HFFc6 (cell line): ENCODE measurements around the gene SLC43A2. TPM values are rescaled to one million over a fixed set of nuclear protein-coding genes. Genes with fewer than 3 reads are reported as not detected.

Source experiments
- DNase-seq: peaks from one replicate; pipeline ENCODE4 v3.0.0-alpha.2; 2018
- H3K27ac Mint-ChIP-seq: 2 replicates; pipeline ENCODE4 v1.8.0; 2020; ENCODE audit warnings: mild to moderate bottlenecking, mixed read lengths
- H3K27me3 Mint-ChIP-seq: 2 replicates; pipeline ENCODE4 v1.8.0; 2021; ENCODE audit warnings: mild to moderate bottlenecking, moderate library complexity, mixed read lengths; ENCODE audit not compliant: insufficient read depth
- H3K36me3 Mint-ChIP-seq: 2 replicates; pipeline ENCODE4 v1.8.0; 2021; ENCODE audit warnings: low read depth, mixed read lengths
- H3K4me1 Mint-ChIP-seq: 2 replicates; pipeline ENCODE4 v1.8.0; 2020; ENCODE audit warnings: low read depth, mixed read lengths
- H3K4me3 Mint-ChIP-seq: 2 replicates; pipeline ENCODE4 v1.8.0; 2020; ENCODE audit warnings: mild to moderate bottlenecking, moderate library complexity, mixed read lengths
- H3K9me3 Mint-ChIP-seq: 2 replicates; pipeline ENCODE4 v1.8.0; 2020; ENCODE audit warnings: mild to moderate bottlenecking, mixed read lengths
- total RNA-seq, 6 experiments: library from RNA; stranded (reverse); fragmentation: NEBNext Ultra II Directional; extraction: Animal tissue kit (Norgen Biotek cat#: 25700); gene quantifications; 2 replicates in 1 of 6; 3 replicates in 5 of 6; pipeline ENCODE4 v1.2.3, GENCODE V29; 2021
- TF ChIP-seq, protein P1 (sequence below): fragments of 200-600 bp; sonication (generic); IDR thresholded peaks from 2 replicates; pipeline ENCODE4 v1.5.0; 2021; ENCODE audit warnings: antibody characterized with exemption, mild to moderate bottlenecking

Gene SLC43A2
- total RNA-seq, 6 experiments from 2014 or later, result 6.4 to 11.2 (median 6.9) TPM

GRCh38 chr17:1588821-1589585, 39.6 kb downstream of the SLC43A2 start:
- DNase-seq, result no peak
- Mint-ChIP-seq H3K27me3 (no peaks in the 10 kb centered on the region; the same call in none of the 2 replicates), H3K36me3 (no peaks in the 10 kb centered on the region), H3K4me1 (peaks cover 18% of the 10 kb centered on the region), H3K27ac (no peak overlapping the region), H3K4me3 (no peak overlapping the region), H3K9me3 (no peaks in the 10 kb centered on the region)
- TF ChIP-seq, protein P1, sequence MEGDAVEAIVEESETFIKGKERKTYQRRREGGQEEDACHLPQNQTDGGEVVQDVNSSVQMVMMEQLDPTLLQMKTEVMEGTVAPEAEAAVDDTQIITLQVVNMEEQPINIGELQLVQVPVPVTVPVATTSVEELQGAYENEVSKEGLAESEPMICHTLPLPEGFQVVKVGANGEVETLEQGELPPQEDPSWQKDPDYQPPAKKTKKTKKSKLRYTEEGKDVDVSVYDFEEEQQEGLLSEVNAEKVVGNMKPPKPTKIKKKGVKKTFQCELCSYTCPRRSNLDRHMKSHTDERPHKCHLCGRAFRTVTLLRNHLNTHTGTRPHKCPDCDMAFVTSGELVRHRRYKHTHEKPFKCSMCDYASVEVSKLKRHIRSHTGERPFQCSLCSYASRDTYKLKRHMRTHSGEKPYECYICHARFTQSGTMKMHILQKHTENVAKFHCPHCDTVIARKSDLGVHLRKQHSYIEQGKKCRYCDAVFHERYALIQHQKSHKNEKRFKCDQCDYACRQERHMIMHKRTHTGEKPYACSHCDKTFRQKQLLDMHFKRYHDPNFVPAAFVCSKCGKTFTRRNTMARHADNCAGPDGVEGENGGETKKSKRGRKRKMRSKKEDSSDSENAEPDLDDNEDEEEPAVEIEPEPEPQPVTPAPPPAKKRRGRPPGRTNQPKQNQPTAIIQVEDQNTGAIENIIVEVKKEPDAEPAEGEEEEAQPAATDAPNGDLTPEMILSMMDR, result no peak

- H3K4me1 Mint-ChIP-seq, result peaks cover 7% of the 10 kb centered on the region; the same call in 1 of the 2 replicates
- H3K27me3 Mint-ChIP-seq, result peaks cover 6% of the 10 kb centered on the region
- H3K9me3 Mint-ChIP-seq, result no peaks in the 10 kb centered on the region
- no peaks in the 10 kb centered on the region for H3K36me3 Mint-ChIP-seq
- H3K4me3 Mint-ChIP-seq, result no peak overlapping the region
- TF ChIP-seq, protein P1, result no peak
- no peak for DNase-seq
- H3K27ac Mint-ChIP-seq, result no peak overlapping the region
Observed at GRCh38 chr17:1584167-1584566, 44.5 kb downstream of the SLC43A2 start.

- TF ChIP-seq, protein P1, result no peak
- no peak overlapping the region for H3K4me3 Mint-ChIP-seq
- peaks cover 6% of the 10 kb centered on the region for H3K27me3 Mint-ChIP-seq
- no peaks in the 10 kb centered on the region for H3K9me3 Mint-ChIP-seq
- H3K27ac Mint-ChIP-seq, result no peak overlapping the region
- no peak for DNase-seq
- no peaks in the 10 kb centered on the region for H3K36me3 Mint-ChIP-seq
- H3K4me1 Mint-ChIP-seq, result peaks cover 7% of the 10 kb centered on the region; the same call in 1 of the 2 replicates
Observed at GRCh38 chr17:1583556-1583955, 45.1 kb downstream of the SLC43A2 start.

DNA sequence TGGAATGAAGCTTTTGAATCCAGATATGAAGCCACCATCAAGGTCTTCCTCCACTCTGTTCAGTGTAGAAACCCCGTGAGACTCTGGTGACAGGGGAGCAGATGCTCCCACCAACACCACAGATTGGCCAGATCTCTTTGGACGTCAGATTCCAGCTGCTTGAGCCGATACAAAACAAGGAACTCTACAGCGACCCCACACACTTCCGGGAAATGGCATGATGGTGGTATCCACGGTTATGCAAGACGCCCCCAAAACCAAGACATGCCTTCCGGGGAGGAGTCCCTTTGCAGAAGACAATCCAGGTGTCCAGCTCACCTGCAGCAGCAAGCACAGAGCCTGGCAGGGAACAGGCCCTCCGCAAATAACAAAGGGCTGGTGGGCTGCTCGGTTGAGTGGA, 46.3 kb downstream of the SLC43A2 start:
- Mint-ChIP-seq H3K36me3 (no peaks in the 10 kb centered on the region), H3K4me1 (peaks cover 12% of the 10 kb centered on the region), H3K4me3 (no peak overlapping the region), H3K27me3 (peaks cover 6% of the 10 kb centered on the region), H3K9me3 (no peaks in the 10 kb centered on the region), H3K27ac (no peak overlapping the region)
- DNase-seq, result no peak
- TF ChIP-seq, protein P1, result no peak

GRCh38 chr17:1580979-1581676, 47.5 kb downstream of the SLC43A2 start:
- peaks cover 16% of the 10 kb centered on the region for H3K4me1 Mint-ChIP-seq
- H3K9me3 Mint-ChIP-seq, result no peaks in the 10 kb centered on the region
- H3K4me3 Mint-ChIP-seq, result no peak overlapping the region
- no peak overlapping the region for H3K27ac Mint-ChIP-seq
- H3K36me3 Mint-ChIP-seq, result no peaks in the 10 kb centered on the region
- TF ChIP-seq, protein P1, result no peak
- H3K27me3 Mint-ChIP-seq, result peaks cover 6% of the 10 kb centered on the region
- DNase-seq, result no peak
